ENCODE results near the gene CCDC142. TPM values are rescaled to one million over a fixed set of nuclear protein-coding genes. Genes with fewer than 3 reads are reported as not detected.

CCDC142 gene
- total and polyA plus RNA-seq, 2 experiments from 2014 or later = 5.1 to 12.3 TPM

DNA sequence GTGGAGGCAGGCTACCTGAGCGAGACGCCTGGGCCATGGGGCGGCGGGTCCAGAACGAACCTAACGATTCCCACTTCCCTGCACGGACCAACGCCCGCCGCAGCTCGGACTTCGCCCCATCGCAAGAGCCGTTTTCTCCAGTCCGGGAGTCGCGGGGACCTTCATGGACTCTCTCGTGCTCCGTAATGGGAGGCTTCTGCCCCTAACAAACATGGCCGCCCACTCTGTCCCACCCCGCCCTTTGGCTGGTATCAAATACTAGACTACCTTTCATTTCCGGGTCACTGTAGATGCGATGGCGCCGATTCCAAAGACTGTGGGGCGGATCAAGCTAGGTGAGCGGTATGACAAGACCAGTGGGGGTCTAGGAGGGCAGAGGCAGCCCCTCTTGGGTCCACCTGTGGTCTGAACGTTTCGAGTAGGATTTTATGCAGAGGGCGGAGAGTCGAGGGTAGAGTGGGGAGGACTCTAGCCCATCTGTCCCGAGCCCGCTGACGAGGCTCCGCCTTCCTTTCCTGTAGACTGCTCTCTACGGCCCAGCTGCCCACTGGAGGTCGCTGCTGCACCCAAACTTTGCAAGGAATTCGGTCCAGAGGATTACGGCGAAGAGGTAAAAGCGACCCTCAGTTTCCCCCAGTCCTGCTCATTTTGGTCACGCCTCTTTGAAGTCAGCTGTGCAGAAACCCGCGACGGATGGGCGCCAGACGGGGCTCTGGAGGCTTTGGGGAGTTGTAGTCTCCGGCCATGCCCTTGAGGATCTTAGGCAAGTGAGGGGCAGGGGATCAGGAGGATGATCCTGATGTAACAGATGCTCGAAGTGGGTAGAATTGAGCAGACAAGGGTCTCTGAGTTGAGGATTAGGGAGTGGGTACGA is at the start of gene CCDC142, which contains the start of gene TTC31 (continued):
- TF ChIP-seq ZNF114 (CRISPR knock-in tag; IDR thresholded peaks at IDR 0.05) = no peak
- no peak for TF ChIP-seq EZH2 (IDR thresholded peaks at IDR 0.05; ENCODE audit: low read depth, unreplicated experiment)
- no peak for TF ChIP-seq EZH2phosphoT487 (IDR thresholded peaks at IDR 0.05; ENCODE audit: unreplicated experiment)
- TF ChIP-seq STAT1 (IDR thresholded peaks at IDR 0.05; ENCODE audit: unreplicated experiment) = no peak

DNA sequence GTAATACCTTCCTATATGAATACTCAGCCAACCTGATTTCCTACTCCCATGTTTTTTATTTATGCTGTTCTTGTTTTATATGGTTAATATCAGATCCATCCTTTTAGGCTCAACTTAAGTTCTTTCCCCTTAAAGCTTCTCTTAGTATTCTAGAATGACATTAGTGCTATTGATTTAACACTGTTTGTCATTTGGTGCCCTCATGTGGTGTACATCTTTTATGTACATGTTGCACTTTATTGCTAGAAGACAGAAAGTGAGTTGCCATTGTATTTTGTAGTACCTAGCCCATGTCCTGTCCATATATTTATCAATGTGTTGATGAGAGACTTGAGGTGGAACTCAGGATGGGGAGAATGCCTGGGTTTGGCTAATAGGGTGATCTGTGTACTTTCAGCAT is 49.4 kb upstream of the CCDC142 start:
- H3K36me3 ChIP-seq (ENCODE audit: insufficient read depth) = peaks cover 2% of the 10 kb centered on the region; the same call in 1 of the 2 replicates
- peaks cover 5% of the 10 kb centered on the region; the same call in 1 of the 2 replicates for H4K20me1 ChIP-seq (replicated peaks; ENCODE audit: insufficient read depth)
- no peaks in the 10 kb centered on the region for H3K27me3 ChIP-seq (ENCODE audit: insufficient read depth)
- H3K79me2 ChIP-seq (replicated peaks; ENCODE audit: insufficient read depth) = peaks cover 18% of the 10 kb centered on the region
- no peak for DNase-seq (ENCODE audit: low spot score)
- no peak overlapping the region for H2AFZ ChIP-seq
- ATAC-seq = no peak
- Mint-ChIP-seq H3K9me3 (no peaks in the 10 kb centered on the region; the same call in 2 of the 3 replicates), H3K27ac (no peak overlapping the region), H3K36me3 (ENCODE audit: low read depth) (peaks cover 42% of the 10 kb centered on the region), H3K4me1 (peaks cover 14% of the 10 kb centered on the region), H3K4me3 (no peak overlapping the region; the same call in 2 of the 3 replicates), H3K27me3 (ENCODE audit: insufficient read depth, low read depth, poor library complexity) (peaks cover 9% of the 10 kb centered on the region)
- no peak overlapping the region for H3K4me3 ChIP-seq
- peaks cover 7% of the 10 kb centered on the region; the same call in 1 of the 2 replicates for H3K4me1 ChIP-seq (ENCODE audit: insufficient read depth)
- H3F3A ChIP-seq (replicated peaks; ENCODE audit: low read depth) = 0 out of 2 replicates have a peak, but pooled peaks cover 6% of the 10 kb centered on the region
- H3K4me2 ChIP-seq = no peak overlapping the region
- H3K9me2 ChIP-seq (ENCODE audit: insufficient read depth) = no peaks in the 10 kb centered on the region
- no peak overlapping the region for H3K27ac ChIP-seq (ENCODE audit: low read depth)
- no peak for TF ChIP-seq NANOG (IDR thresholded peaks at IDR 0.05; ENCODE audit: borderline replicate concordance)
- TF ChIP-seq, protein P1, sequence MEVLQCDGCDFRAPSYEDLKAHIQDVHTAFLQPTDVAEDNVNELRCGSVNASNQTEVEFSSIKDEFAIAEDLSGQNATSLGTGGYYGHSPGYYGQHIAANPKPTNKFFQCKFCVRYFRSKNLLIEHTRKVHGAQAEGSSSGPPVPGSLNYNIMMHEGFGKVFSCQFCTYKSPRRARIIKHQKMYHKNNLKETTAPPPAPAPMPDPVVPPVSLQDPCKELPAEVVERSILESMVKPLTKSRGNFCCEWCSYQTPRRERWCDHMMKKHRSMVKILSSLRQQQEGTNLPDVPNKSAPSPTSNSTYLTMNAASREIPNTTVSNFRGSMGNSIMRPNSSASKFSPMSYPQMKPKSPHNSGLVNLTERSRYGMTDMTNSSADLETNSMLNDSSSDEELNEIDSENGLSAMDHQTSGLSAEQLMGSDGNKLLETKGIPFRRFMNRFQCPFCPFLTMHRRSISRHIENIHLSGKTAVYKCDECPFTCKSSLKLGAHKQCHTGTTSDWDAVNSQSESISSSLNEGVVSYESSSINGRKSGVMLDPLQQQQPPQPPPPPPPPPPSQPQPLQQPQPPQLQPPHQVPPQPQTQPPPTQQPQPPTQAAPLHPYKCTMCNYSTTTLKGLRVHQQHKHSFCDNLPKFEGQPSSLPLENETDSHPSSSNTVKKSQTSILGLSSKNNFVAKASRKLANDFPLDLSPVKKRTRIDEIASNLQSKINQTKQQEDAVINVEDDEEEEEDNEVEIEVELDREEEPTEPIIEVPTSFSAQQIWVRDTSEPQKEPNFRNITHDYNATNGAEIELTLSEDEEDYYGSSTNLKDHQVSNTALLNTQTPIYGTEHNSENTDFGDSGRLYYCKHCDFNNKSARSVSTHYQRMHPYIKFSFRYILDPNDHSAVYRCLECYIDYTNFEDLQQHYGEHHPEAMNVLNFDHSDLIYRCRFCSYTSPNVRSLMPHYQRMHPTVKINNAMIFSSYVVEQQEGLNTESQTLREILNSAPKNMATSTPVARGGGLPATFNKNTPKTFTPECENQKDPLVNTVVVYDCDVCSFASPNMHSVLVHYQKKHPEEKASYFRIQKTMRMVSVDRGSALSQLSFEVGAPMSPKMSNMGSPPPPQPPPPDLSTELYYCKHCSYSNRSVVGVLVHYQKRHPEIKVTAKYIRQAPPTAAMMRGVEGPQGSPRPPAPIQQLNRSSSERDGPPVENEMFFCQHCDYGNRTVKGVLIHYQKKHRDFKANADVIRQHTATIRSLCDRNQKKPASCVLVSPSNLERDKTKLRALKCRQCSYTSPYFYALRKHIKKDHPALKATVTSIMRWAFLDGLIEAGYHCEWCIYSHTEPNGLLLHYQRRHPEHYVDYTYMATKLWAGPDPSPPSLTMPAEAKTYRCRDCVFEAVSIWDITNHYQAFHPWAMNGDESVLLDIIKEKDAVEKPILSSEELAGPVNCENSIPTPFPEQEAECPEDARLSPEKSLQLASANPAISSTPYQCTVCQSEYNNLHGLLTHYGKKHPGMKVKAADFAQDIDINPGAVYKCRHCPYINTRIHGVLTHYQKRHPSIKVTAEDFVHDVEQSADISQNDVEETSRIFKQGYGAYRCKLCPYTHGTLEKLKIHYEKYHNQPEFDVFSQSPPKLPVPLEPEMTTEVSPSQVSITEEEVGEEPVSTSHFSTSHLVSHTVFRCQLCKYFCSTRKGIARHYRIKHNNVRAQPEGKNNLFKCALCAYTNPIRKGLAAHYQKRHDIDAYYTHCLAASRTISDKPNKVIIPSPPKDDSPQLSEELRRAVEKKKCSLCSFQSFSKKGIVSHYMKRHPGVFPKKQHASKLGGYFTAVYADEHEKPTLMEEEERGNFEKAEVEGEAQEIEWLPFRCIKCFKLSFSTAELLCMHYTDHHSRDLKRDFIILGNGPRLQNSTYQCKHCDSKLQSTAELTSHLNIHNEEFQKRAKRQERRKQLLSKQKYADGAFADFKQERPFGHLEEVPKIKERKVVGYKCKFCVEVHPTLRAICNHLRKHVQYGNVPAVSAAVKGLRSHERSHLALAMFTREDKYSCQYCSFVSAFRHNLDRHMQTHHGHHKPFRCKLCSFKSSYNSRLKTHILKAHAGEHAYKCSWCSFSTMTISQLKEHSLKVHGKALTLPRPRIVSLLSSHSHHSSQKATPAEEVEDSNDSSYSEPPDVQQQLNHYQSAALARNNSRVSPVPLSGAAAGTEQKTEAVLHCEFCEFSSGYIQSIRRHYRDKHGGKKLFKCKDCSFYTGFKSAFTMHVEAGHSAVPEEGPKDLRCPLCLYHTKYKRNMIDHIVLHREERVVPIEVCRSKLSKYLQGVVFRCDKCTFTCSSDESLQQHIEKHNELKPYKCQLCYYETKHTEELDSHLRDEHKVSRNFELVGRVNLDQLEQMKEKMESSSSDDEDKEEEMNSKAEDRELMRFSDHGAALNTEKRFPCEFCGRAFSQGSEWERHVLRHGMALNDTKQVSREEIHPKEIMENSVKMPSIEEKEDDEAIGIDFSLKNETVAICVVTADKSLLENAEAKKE (CRISPR knock-in tag; IDR thresholded peaks at IDR 0.05) = no peak
- no peak for TF ChIP-seq CREB1 (CRISPR knock-in tag; IDR thresholded peaks at IDR 0.05; ENCODE audit: low read depth)
- TF ChIP-seq, protein P2, sequence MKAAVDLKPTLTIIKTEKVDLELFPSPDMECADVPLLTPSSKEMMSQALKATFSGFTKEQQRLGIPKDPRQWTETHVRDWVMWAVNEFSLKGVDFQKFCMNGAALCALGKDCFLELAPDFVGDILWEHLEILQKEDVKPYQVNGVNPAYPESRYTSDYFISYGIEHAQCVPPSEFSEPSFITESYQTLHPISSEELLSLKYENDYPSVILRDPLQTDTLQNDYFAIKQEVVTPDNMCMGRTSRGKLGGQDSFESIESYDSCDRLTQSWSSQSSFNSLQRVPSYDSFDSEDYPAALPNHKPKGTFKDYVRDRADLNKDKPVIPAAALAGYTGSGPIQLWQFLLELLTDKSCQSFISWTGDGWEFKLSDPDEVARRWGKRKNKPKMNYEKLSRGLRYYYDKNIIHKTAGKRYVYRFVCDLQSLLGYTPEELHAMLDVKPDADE (IDR thresholded peaks at IDR 0.05) = no peak
- no peak for TF ChIP-seq EZH2 (IDR thresholded peaks at IDR 0.05; ENCODE audit: low read depth, unreplicated experiment)
- no peak for TF ChIP-seq JUNB (IDR thresholded peaks at IDR 0.05; ENCODE audit: unreplicated experiment)
- TF ChIP-seq, protein P3, sequence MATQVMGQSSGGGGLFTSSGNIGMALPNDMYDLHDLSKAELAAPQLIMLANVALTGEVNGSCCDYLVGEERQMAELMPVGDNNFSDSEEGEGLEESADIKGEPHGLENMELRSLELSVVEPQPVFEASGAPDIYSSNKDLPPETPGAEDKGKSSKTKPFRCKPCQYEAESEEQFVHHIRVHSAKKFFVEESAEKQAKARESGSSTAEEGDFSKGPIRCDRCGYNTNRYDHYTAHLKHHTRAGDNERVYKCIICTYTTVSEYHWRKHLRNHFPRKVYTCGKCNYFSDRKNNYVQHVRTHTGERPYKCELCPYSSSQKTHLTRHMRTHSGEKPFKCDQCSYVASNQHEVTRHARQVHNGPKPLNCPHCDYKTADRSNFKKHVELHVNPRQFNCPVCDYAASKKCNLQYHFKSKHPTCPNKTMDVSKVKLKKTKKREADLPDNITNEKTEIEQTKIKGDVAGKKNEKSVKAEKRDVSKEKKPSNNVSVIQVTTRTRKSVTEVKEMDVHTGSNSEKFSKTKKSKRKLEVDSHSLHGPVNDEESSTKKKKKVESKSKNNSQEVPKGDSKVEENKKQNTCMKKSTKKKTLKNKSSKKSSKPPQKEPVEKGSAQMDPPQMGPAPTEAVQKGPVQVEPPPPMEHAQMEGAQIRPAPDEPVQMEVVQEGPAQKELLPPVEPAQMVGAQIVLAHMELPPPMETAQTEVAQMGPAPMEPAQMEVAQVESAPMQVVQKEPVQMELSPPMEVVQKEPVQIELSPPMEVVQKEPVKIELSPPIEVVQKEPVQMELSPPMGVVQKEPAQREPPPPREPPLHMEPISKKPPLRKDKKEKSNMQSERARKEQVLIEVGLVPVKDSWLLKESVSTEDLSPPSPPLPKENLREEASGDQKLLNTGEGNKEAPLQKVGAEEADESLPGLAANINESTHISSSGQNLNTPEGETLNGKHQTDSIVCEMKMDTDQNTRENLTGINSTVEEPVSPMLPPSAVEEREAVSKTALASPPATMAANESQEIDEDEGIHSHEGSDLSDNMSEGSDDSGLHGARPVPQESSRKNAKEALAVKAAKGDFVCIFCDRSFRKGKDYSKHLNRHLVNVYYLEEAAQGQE (IDR thresholded peaks at IDR 0.05; ENCODE audit: unreplicated experiment) = no peak
- TF ChIP-seq ZNF331 (CRISPR knock-in tag; IDR thresholded peaks at IDR 0.05; ENCODE audit: low read depth) = no peak
- TF ChIP-seq ZNF114 (CRISPR knock-in tag; IDR thresholded peaks at IDR 0.05) = no peak

Data from GM23338 (cell line).